Measurements from ENCODE around the gene MAPK13. TPM values are rescaled to one million over a fixed set of nuclear protein-coding genes. Genes with fewer than 3 reads are reported as not detected.
A peak's percentile ranks its signal among the peaks of the same experiment; 100 is the strongest.

MAPK13 gene
- total RNA-seq, 1 donor: 4.3 TPM

DNA sequence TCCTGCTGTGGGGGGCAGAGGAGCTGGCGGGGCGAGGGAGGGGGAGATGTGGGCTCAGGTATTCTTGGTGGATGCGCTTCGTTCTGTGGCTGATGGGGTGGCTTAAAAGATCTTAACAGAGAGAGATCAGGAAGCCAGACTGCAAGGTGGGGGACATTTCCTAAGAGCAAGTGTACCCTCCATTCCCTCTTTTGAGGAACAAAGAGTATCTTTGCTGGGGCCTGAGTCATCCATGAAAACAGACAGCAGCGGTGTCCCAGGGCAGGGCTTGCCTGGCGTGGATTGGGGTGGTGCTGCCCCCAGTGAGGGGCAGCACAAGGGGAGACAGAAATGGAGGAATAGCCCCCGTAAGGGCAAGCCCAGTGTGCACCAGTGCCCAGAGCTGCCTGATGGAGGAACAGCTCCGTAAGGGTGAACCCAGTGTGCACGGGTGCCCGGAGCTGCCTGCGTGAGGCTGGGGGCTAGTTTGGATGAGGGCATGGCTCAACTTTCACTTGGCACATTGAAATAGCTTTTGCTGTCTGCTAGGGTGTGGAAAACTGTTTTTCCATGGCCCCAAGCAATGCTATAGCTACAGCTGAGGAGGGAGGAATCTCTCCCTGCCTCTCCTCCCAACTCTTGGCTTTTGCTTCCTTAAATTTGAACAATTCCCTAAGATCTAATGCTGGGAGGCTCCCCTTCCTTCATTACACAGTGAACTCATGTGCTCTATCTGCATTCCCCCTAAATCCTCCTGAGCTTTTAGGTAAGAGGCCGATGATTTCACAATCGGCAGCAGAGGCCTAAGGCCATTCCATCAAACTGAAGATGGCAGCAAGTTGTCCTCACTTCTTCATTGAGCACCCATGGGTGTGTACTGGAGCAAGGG is 12.9 kb downstream of the MAPK13 start:
- Histone ChIP-seq H3K36me3 (ENCODE audit: insufficient read depth, low read length) (peaks cover 2% of the 10 kb centered on the region), H3K79me2 (ENCODE audit: insufficient read depth, low read length) (no peaks in the 10 kb centered on the region), H4K20me1 (ENCODE audit: insufficient read depth, low read length) (no peaks in the 10 kb centered on the region), H3K27ac (ENCODE audit: low read depth, low read length) (no peak overlapping the region), H3K4me1 (ENCODE audit: insufficient read depth, low read length) (no peaks in the 10 kb centered on the region), H3K4me2 (ENCODE audit: insufficient read depth, low read length) (no peak overlapping the region), H3K9me3 (ENCODE audit: low read depth, low read length) (no peaks in the 10 kb centered on the region), H2AFZ (ENCODE audit: low read length) (no peak overlapping the region), H3K27me3 (ENCODE audit: insufficient read depth, low read length) (peaks cover 2% of the 10 kb centered on the region), H3K4me3 (ENCODE audit: insufficient read depth, low read length) (no peak overlapping the region)
- DNase-seq (ENCODE audit: insufficient read length, low spot score, missing footprints): no peak
- TF ChIP-seq, protein P1, sequence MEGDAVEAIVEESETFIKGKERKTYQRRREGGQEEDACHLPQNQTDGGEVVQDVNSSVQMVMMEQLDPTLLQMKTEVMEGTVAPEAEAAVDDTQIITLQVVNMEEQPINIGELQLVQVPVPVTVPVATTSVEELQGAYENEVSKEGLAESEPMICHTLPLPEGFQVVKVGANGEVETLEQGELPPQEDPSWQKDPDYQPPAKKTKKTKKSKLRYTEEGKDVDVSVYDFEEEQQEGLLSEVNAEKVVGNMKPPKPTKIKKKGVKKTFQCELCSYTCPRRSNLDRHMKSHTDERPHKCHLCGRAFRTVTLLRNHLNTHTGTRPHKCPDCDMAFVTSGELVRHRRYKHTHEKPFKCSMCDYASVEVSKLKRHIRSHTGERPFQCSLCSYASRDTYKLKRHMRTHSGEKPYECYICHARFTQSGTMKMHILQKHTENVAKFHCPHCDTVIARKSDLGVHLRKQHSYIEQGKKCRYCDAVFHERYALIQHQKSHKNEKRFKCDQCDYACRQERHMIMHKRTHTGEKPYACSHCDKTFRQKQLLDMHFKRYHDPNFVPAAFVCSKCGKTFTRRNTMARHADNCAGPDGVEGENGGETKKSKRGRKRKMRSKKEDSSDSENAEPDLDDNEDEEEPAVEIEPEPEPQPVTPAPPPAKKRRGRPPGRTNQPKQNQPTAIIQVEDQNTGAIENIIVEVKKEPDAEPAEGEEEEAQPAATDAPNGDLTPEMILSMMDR (IDR thresholded peaks at IDR 0.05; ENCODE audit: extremely low read depth, low read depth, low read length): no peak

DNA sequence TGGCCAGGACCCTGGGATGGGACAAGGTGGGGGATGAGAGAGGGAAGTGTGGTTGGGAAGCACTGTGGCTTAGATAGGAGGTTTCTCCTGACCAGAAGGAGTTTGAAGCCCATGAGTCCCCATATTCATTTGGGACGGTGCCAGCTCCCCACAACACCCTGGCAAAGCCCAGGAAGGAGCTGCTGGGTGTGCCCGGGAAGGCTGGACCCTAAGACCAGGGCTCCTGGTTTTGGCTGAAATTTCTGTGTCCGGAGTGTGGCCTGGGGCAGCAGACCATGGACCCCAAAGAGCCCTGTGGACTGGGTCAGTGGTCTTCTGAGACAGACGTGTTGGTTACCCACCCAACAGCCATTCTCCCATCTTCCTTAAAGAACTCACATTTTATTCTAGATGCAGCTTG is 15.2 kb downstream of the MAPK13 start:
- Histone ChIP-seq H3K9me3 (ENCODE audit: low read depth, low read length) (no peaks in the 10 kb centered on the region), H3K27me3 (ENCODE audit: insufficient read depth, low read length) (peaks cover 2% of the 10 kb centered on the region), H2AFZ (ENCODE audit: low read length) (no peak overlapping the region), H3K4me3 (ENCODE audit: insufficient read depth, low read length) (no peak overlapping the region), H3K79me2 (ENCODE audit: insufficient read depth, low read length) (no peaks in the 10 kb centered on the region), H3K27ac (ENCODE audit: low read depth, low read length) (no peak overlapping the region), H3K36me3 (ENCODE audit: insufficient read depth, low read length) (no peaks in the 10 kb centered on the region), H3K4me2 (ENCODE audit: insufficient read depth, low read length) (no peak overlapping the region), H3K4me1 (ENCODE audit: insufficient read depth, low read length) (no peaks in the 10 kb centered on the region), H4K20me1 (ENCODE audit: insufficient read depth, low read length) (no peaks in the 10 kb centered on the region)
- TF ChIP-seq, protein P1 (IDR thresholded peaks at IDR 0.05; ENCODE audit: extremely low read depth, low read depth, low read length): no peak
- peak; percentile 57 for DNase-seq (ENCODE audit: insufficient read length, low spot score, missing footprints)

DNA sequence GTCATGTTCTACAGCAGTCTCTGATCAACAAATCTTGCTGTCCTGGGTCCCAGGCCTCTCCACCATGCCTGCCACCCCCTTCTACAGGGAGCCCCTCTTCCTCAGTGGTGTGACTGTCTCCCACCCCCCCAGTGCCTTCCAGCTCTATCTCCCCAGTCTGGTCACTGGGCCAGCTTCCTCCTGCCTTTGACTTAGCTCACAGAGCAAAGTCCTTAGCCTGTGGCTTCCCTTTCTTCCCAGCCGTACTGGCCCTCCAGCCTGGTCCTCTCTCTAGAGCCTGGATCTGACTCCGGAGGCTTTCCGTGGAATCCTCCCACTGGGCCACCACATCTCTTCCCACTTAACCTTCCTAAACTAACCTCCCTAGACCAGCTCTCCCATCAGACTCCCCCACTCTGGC is 17.0 kb downstream of the MAPK13 start:
- TF ChIP-seq, protein P1 (IDR thresholded peaks at IDR 0.05; ENCODE audit: extremely low read depth, low read depth, low read length): no peak
- Histone ChIP-seq H2AFZ (ENCODE audit: low read length) (no peak overlapping the region), H3K27ac (ENCODE audit: low read depth, low read length) (no peak overlapping the region), H3K4me1 (ENCODE audit: insufficient read depth, low read length) (no peaks in the 10 kb centered on the region), H3K79me2 (ENCODE audit: insufficient read depth, low read length) (no peaks in the 10 kb centered on the region), H3K27me3 (ENCODE audit: insufficient read depth, low read length) (peaks cover 2% of the 10 kb centered on the region), H3K4me3 (ENCODE audit: insufficient read depth, low read length) (no peak overlapping the region), H3K9me3 (ENCODE audit: low read depth, low read length) (no peaks in the 10 kb centered on the region), H3K36me3 (ENCODE audit: insufficient read depth, low read length) (no peaks in the 10 kb centered on the region), H3K4me2 (ENCODE audit: insufficient read depth, low read length) (no peak overlapping the region), H4K20me1 (ENCODE audit: insufficient read depth, low read length) (no peaks in the 10 kb centered on the region)
- no peak for DNase-seq (ENCODE audit: insufficient read length, low spot score, missing footprints)

DNA sequence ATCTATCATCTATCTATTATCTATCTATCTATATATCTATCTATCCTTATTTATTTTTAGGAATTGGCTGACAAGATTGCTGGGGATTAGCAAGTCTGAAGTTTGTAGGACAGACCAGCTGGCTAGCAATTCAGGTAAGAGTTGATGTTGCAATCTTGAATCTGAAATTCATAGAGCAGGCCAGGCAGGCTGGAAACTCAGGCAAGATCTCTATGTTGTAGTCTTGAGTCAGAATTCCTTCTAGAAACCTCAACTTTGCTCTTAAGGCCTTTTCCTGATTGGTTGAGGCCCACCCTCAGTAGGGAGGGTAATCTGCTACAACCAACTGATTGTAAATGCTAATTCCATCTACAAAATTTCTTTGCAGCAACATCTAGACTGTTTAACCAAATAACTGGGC is 19.2 kb downstream of the MAPK13 start:
- H3K79me2 ChIP-seq (ENCODE audit: insufficient read depth, low read length): no peaks in the 10 kb centered on the region
- no peaks in the 10 kb centered on the region for H4K20me1 ChIP-seq (ENCODE audit: insufficient read depth, low read length)
- H3K36me3 ChIP-seq (ENCODE audit: insufficient read depth, low read length): no peaks in the 10 kb centered on the region
- peaks cover 2% of the 10 kb centered on the region for H3K27me3 ChIP-seq (ENCODE audit: insufficient read depth, low read length)
- no peaks in the 10 kb centered on the region for H3K9me3 ChIP-seq (ENCODE audit: low read depth, low read length)
- no peak overlapping the region for H2AFZ ChIP-seq (ENCODE audit: low read length)
- TF ChIP-seq, protein P1 (IDR thresholded peaks at IDR 0.05; ENCODE audit: extremely low read depth, low read depth, low read length): no peak
- no peak for DNase-seq (ENCODE audit: insufficient read length, low spot score, missing footprints)
- H3K4me3 ChIP-seq (ENCODE audit: insufficient read depth, low read length): no peak overlapping the region
- H3K27ac ChIP-seq (ENCODE audit: low read depth, low read length): no peak overlapping the region
- no peak overlapping the region for H3K4me2 ChIP-seq (ENCODE audit: insufficient read depth, low read length)
- no peaks in the 10 kb centered on the region for H3K4me1 ChIP-seq (ENCODE audit: insufficient read depth, low read length)
